AG09319 (cell line): ENCODE measurements around the gene BPI.
"Not testable (repeated sequence)": the region's sequence is repeated elsewhere in the genome, so short reads cannot be mapped to it uniquely, and the experiment has no call there.

Experiments used
- DNase-seq: peaks from one replicate; pipeline ENCODE4 v3.0.0-alpha.2; 2010; ENCODE audit warnings: low read depth; ENCODE audit errors: extremely low read depth
- CTCF ChIP-seq: IDR thresholded peaks from 2 replicates; pipeline ENCODE4 v1.5.1; 2011; ENCODE audit warnings: low read depth, mild to moderate bottlenecking, inconsistent platforms, low read length, moderate library complexity

BPI gene

DNA sequence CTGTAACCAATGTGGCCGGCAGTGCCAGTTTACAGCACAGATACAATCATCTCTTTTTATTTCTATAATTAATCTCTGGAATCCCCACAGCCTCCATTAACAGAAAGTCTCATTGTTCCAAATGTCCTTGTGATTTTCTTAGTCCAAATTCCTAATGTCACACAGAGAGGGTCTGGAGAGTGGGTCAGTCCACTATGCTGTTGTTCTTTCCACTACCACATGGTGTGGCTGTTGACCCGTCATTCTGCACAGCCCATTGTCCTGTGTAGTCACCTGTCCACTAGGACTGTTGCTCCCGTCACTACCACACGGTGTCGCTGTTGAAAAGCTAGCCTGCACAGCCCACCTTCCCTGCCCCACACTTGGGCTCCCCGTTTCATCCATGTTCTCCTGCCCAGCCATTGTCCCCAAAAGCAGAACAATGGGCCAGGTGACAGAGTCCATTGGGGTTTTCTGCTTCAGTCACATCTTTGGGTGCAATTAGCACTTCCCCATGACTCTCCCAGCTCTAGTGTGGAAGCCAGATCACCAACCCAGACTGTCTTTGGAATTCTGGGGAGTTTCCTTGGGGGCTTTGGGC lies 33.7 kb downstream of the BPI start:
- no peak for DNase-seq
- TF ChIP-seq CTCF: peak; percentile 22

DNA sequence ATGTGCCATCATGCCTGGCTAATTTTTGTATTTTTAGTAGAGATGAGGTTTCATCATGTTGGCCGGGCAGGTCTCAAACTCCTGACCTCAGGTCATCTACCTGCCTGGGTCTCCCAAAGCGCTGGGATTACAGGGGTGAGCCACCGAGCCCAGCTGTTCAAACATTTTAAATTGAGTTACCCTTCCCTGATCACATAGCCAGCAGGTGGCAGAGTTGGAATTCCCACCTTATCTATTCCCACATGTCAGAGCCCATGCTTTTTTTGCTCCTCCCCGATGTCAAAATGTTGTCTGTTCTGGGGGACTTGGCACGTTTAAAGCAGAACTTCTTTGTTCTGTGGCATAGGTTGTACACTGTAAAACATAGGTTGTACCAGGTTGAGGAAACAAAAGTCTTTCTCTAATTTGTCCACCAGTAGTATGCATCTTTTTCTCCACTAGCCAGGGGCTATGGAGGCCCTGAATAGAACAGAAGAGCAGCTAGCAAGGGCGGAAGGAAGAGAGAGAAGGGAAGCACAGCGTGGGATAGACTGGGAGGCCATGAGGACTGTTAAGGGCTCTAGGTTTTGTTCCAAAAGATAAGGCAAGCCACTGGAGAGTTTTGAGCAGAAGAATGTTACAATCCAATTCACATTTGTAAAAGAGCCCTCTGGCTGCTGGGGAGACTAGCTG lies 35.0 kb downstream of the BPI start:
- no peak; the same call in 1 of the 2 replicates for TF ChIP-seq CTCF

GRCh38 chr20:38339521-38339896 lies 35.6 kb downstream of the BPI start:
- DNase-seq: not testable (repeated sequence)

More for the DNA sequence above, 35.0 kb downstream of the BPI start:
- DNase-seq: no peak

DNA sequence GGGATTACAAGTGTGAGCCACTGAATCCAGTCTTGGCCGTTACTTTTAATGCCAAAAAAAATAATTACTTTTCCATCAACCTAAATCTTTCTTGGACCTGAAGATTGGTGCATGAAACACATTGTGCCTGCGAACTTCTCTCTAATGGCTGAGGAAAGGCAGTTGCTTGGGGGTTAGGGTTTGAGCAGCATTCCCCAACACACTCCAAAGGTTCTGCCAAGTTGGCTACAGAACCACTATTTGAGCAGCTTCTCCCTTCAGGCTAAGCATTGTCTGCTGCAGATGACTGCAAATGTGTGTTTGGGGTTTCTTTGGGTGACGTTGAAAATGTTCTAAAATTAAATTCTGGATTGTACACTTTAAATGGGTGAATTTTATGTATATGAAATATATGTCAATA lies 36.0 kb downstream of the BPI start:
- no peak for TF ChIP-seq CTCF
- no peak for DNase-seq

DNA sequence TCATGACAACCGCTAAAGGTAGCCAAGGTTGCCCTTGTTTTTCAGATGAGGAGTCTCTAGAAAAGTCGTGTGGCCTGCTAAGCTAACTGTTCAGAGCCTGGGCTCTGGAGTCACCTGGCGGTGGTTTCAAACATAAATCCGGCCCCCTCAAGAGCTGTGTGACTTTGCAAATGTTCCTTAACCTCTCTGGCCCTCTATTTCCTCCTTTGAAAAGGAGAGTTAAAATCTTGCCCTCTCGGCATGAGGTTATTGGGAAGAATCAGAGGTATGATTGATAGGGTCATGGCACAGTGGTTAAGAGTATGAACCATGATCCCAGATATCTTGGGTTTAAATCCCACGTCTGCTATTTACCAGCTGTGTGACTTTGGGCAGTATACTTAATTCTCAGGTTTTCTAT lies 36.7 kb downstream of the BPI start:
- TF ChIP-seq CTCF: no peak
- DNase-seq: no peak

- no peak for DNase-seq
- TF ChIP-seq CTCF: no peak
Measured at GRCh38 chr20:38342216-38342615, 38.3 kb downstream of the BPI start.

- DNase-seq: no peak
- TF ChIP-seq CTCF: no peak
Measured at GRCh38 chr20:38342713-38343310, 38.9 kb downstream of the BPI start.
